SK-N-SH treated with all-trans-retinoic acid at 6 μM for 48 hours (cell line): ENCODE measurements around the gene NAB1.

Experiments used
- ARNTL ChIP-seq: fragments of 450-650 bp; formaldehyde crosslinking; IDR thresholded peaks from 2 replicates; pipeline ENCODE4 v1.5.0; 2020; ENCODE audit warnings: low read depth, mild to moderate bottlenecking, moderate library complexity, borderline replicate concordance
- OSR1 ChIP-seq: fragments of 250-450 bp; sonication (Bioruptor Pico); IDR thresholded peaks from 2 replicates; pipeline ENCODE4 v1.8.0; 2022; ENCODE audit warnings: moderate library complexity, mild to moderate bottlenecking, inconsistent platforms
- PATZ1 ChIP-seq: fragments of 250-450 bp; sonication (Bioruptor Pico); IDR thresholded peaks from 2 replicates; pipeline ENCODE4 v1.8.0; 2020; ENCODE audit warnings: mild to moderate bottlenecking, moderate library complexity, borderline replicate concordance
- TCF4 ChIP-seq: fragments of 250-450 bp; sonication (Bioruptor Pico); IDR thresholded peaks from 2 replicates; pipeline ENCODE4 v1.8.0; 2021; ENCODE audit warnings: mild to moderate bottlenecking, moderate library complexity, borderline replicate concordance
- ZNF8 ChIP-seq: fragments of 450-650 bp; formaldehyde crosslinking; IDR thresholded peaks from 2 replicates; pipeline ENCODE4 v1.5.0; 2020; ENCODE audit warnings: mild to moderate bottlenecking, moderate library complexity

GRCh38 chr2:190718652-190719526, 70.0 kb downstream of the NAB1 start:
- TF ChIP-seq PATZ1, result no peak
- no peak for TF ChIP-seq ZNF8 (CRISPR knock-in tag)
- TF ChIP-seq ARNTL (CRISPR knock-in tag), result no peak
- no peak for TF ChIP-seq OSR1
- TF ChIP-seq TCF4, result no peak
